NCI-H446 (cell line): ENCODE data around the gene PSMB9.
"Not testable (repeated sequence)": the region's sequence is repeated elsewhere in the genome, so short reads cannot be mapped to it uniquely, and the experiment has no call there.

Experiments
- DNase-seq, 2 experiments: peaks; one replicate each; lab custom pipeline; 2025; lab: John Stamatoyannopoulos, UW

The PSMB9 gene

GRCh38 chr6:32860674-32861073, 6.7 kb downstream of the PSMB9 start:
- no peak for DNase-seq

GRCh38 chr6:32862725-32863124, 8.7 kb downstream of the PSMB9 start:
- DNase-seq: no peak

GRCh38 chr6:32865724-32866443, 11.9 kb downstream of the PSMB9 start:
- no peak for DNase-seq

GRCh38 chr6:32867022-32867477, 13.1 kb downstream of the PSMB9 start:
- no peak for DNase-seq

- no peak for DNase-seq
These were observed 13.7 kb downstream of the PSMB9 start for GRCh38 chr6:32867554-32868256.

GRCh38 chr6:32868257-32868788, 14.3 kb downstream of the PSMB9 start:
- peak; percentile 59 to 71 for DNase-seq

GRCh38 chr6:32873947-32874346, 20.0 kb downstream of the PSMB9 start:
- DNase-seq: not testable (repeated sequence)

- no peak for DNase-seq
These were observed 22.6 kb downstream of the PSMB9 start for GRCh38 chr6:32876603-32877002.

- DNase-seq: no peak
These were observed 25.7 kb downstream of the PSMB9 start for GRCh38 chr6:32879691-32880090.

- not testable (repeated sequence) for DNase-seq
These were observed 27.0 kb downstream of the PSMB9 start for GRCh38 chr6:32880962-32881361.

GRCh38 chr6:32882879-32883250, 28.9 kb downstream of the PSMB9 start:
- no peak for DNase-seq

- DNase-seq: no peak
These were observed 29.8 kb downstream of the PSMB9 start for GRCh38 chr6:32883789-32884188.

- DNase-seq: peak; percentile 78 to 79
These were observed 31.8 kb downstream of the PSMB9 start for GRCh38 chr6:32885698-32886286.

- DNase-seq: peak; percentile 47 to 82
These were observed 32.8 kb downstream of the PSMB9 start for GRCh38 chr6:32886681-32887383.

GRCh38 chr6:32887616-32888015, 33.6 kb downstream of the PSMB9 start:
- DNase-seq: peak in 1 of 2 experiments; percentile 34

- no peak for DNase-seq
These were observed 34.6 kb downstream of the PSMB9 start for GRCh38 chr6:32888576-32888975.

GRCh38 chr6:32889533-32889932, 35.5 kb downstream of the PSMB9 start:
- DNase-seq: no peak

- no peak for DNase-seq
These were observed 36.8 kb downstream of the PSMB9 start for GRCh38 chr6:32890831-32891230.

- peak; percentile 86 to 96 for DNase-seq
These were observed 40.4 kb downstream of the PSMB9 start for GRCh38 chr6:32894085-32895005.

GRCh38 chr6:32895006-32895345, 41.0 kb downstream of the PSMB9 start:
- peak in 1 of 2 experiments; percentile 29 for DNase-seq

- DNase-seq: no peak
These were observed 50.0 kb downstream of the PSMB9 start for GRCh38 chr6:32903952-32904351.
